B cell (primary cell): ENCODE results near the gene H6PD. TPM values are rescaled to one million over a fixed set of nuclear protein-coding genes. Genes with fewer than 3 reads are reported as not detected.

Experiments used
- ATAC-seq: fragments of 200-7000 bp; cut with Tn5 transposase; one replicate; pipeline ENCODE4 v1.10.0; 2021; ENCODE audit warnings: low read depth, mild to moderate bottlenecking, moderate number of reproducible peaks, moderate library complexity
- CTCF ChIA-PET: fragments of 350-600 bp; sonication (Branson Sonifier 250); formaldehyde crosslinking; loops from one replicate; lab custom pipeline; 2021; ENCODE audit warnings: antibody characterized with exemption, inconsistent platforms; lab: Charles Lee
- POLR2A ChIA-PET: fragments of 350-600 bp; sonication (Branson Sonifier 250); formaldehyde crosslinking; loops from one replicate; lab custom pipeline; 2021; ENCODE audit warnings: antibody characterized with exemption; lab: Charles Lee
- DNase-seq: peaks from one replicate; pipeline ENCODE4 v3.0.0; 2013
- H2AFZ ChIP-seq: 2 replicates; pipeline ENCODE4 v1.6.1; 2012; ENCODE audit warnings: mild to moderate bottlenecking, low read depth, low read length; ENCODE audit not compliant: insufficient read depth, poor library complexity, severe bottlenecking
- H3K27ac ChIP-seq, 2 donors: 1 replicate in 1 of 2; 2 replicates in 1 of 2; pipeline ENCODE4 v1.5.1; 2012 to 2013; ENCODE audit warnings: low read length in 2 of 2, mild to moderate bottlenecking in 2 of 2, moderate library complexity in 1 of 2
- H3K27me3 ChIP-seq, 4 experiments: fragments of 200-600 bp in 1 of 4; sonication (generic) in 1 of 4; replicated peaks in 1 of 4; 1 replicate in 2 of 4; 2 replicates in 2 of 4; pipeline versions ENCODE4 v1.6.1 to v1.7.0; 2013 to 2016; ENCODE audit warnings: low read length in 3 of 4, mild to moderate bottlenecking in 2 of 4, mixed read lengths in 1 of 4, moderate library complexity in 1 of 4; ENCODE audit not compliant: insufficient read depth in 4 of 4, control insufficient read depth in 3 of 4; ENCODE audit errors: control extremely low read depth in 1 of 4
- H3K36me3 ChIP-seq, 2 experiments: replicated peaks in 1 of 2; 1 replicate in 1 of 2; 2 replicates in 1 of 2; pipeline versions ENCODE4 v1.6.1 to v1.7.1; 2013; ENCODE audit warnings: low read length in 1 of 2; ENCODE audit not compliant: insufficient read depth in 2 of 2, control insufficient read depth in 1 of 2; ENCODE audit errors: control extremely low read depth in 1 of 2, extremely low read depth in 1 of 2
- H3K4me1 ChIP-seq, 2 donors: fragments of 200-600 bp in 1 of 2; sonication (generic) in 1 of 2; 1 replicate in 1 of 2; 2 replicates in 1 of 2; pipeline versions ENCODE4 v1.5.1 to v1.6.1; 2013 to 2017; ENCODE audit warnings: low read length in 2 of 2; ENCODE audit not compliant: control insufficient read depth in 2 of 2, insufficient read depth in 2 of 2
- H3K4me2 ChIP-seq: replicated peaks from 2 replicates; pipeline ENCODE3; 2012; ENCODE audit warnings: mild to moderate bottlenecking, low read depth, low read length; ENCODE audit not compliant: poor library complexity, severe bottlenecking
- H3K4me3 ChIP-seq, 5 experiments: fragments of 200-600 bp in 1 of 5; sonication (generic) in 1 of 5; 1 replicate in 3 of 5; 2 replicates in 2 of 5; pipeline versions ENCODE4 v1.5.1 to v1.7.0; 2011 to 2016; ENCODE audit warnings: low read length in 4 of 5, mild to moderate bottlenecking in 4 of 5, low read depth in 2 of 5, control low read depth in 1 of 5, moderate library complexity in 1 of 5; ENCODE audit not compliant: insufficient read depth in 1 of 5; ENCODE audit errors: control extremely low read depth in 1 of 5, extremely low read depth in 1 of 5
- H3K79me2 ChIP-seq: fragments of 200-600 bp; sonication (generic); one replicate; pipeline ENCODE4 v1.6.0; 2016; ENCODE audit warnings: low read length; ENCODE audit not compliant: control insufficient read depth, insufficient read depth
- H3K9ac ChIP-seq: fragments of 200-600 bp; sonication (generic); 2 replicates; pipeline ENCODE4 v1.6.1; 2017; ENCODE audit warnings: mild to moderate bottlenecking, low read length, moderate library complexity
- H3K9me3 ChIP-seq, 3 donors: one replicate each; pipeline versions ENCODE4 v1.6.1 to v1.7.1; 2013; ENCODE audit warnings: low read length in 2 of 3; ENCODE audit not compliant: control insufficient read depth in 2 of 3, insufficient read depth in 1 of 3; ENCODE audit errors: control extremely low read depth in 1 of 3
- H4K20me1 ChIP-seq: 2 replicates; pipeline ENCODE4 v1.6.0; 2012; ENCODE audit warnings: mild to moderate bottlenecking, low read length; ENCODE audit not compliant: insufficient read depth, control insufficient read depth, poor library complexity, severe bottlenecking
- H3K27ac Mint-ChIP-seq: one replicate; pipeline ENCODE4 v1.8.0; 2021; ENCODE audit warnings: mixed read lengths
- H3K27me3 Mint-ChIP-seq: one replicate; pipeline ENCODE4 v1.8.0; 2021; ENCODE audit warnings: mixed read lengths
- H3K4me1 Mint-ChIP-seq: one replicate; pipeline ENCODE4 v1.8.0; 2021; ENCODE audit warnings: mixed read lengths
- H3K4me3 Mint-ChIP-seq: one replicate; pipeline ENCODE4 v1.8.0; 2021; ENCODE audit warnings: mixed read lengths
- H3K9me3 Mint-ChIP-seq: one replicate; pipeline ENCODE4 v1.8.0; 2022; ENCODE audit warnings: mixed read lengths; ENCODE audit not compliant: insufficient read depth
- EZH2 ChIP-seq: IDR thresholded peaks from 2 replicates; pipeline ENCODE4 v1.6.1; 2012; ENCODE audit warnings: borderline replicate concordance, low read depth, mild to moderate bottlenecking, moderate library complexity, low read length; ENCODE audit not compliant: insufficient read depth, poor library complexity, severe bottlenecking
- WGBS: methylation state at CpG from one replicate; pipeline ENCODE4 v1.1.5; 2013; ENCODE audit warnings: missing lambda C conversion rate; ENCODE audit not compliant: insufficient coverage; 5-methylcytosine and 5-hydroxymethylcytosine counted together
- intact Hi-C: fragments of 100-400 bp; cut with micrococcal nuclease; formaldehyde crosslinking; loops from one replicate; pipeline ENCODE4 v1.10.0; 2022
- polyA plus RNA-seq: library from polyadenylated mRNA; depleted of rRNA; stranded (reverse); fragments of >200 nt; gene quantifications from 2 replicates; pipeline ENCODE4 v1.2.3, GENCODE V29; 2012
- total RNA-seq, 2 donors: library from RNA; stranded (reverse); fragments of 120-200 nt in 1 of 2; gene quantifications; 1 replicate in 1 of 2; 2 replicates in 1 of 2; pipeline versions ENCODE4 v1.2.3 to v1.2.4, GENCODE V29; 2013 to 2022
- TF ChIP-seq, protein P1 (sequence below): fragments of 200-600 bp; IDR thresholded peaks from one replicate; pipeline ENCODE4 v1.8.0; 2022; ENCODE audit warnings: antibody characterized with exemption, mild to moderate bottlenecking

The H6PD gene
- total and polyA plus RNA-seq, 2 donors (not counting 1 experiment from before 2014, with no cell fraction given) = 11.3 to 30.2 TPM

DNA sequence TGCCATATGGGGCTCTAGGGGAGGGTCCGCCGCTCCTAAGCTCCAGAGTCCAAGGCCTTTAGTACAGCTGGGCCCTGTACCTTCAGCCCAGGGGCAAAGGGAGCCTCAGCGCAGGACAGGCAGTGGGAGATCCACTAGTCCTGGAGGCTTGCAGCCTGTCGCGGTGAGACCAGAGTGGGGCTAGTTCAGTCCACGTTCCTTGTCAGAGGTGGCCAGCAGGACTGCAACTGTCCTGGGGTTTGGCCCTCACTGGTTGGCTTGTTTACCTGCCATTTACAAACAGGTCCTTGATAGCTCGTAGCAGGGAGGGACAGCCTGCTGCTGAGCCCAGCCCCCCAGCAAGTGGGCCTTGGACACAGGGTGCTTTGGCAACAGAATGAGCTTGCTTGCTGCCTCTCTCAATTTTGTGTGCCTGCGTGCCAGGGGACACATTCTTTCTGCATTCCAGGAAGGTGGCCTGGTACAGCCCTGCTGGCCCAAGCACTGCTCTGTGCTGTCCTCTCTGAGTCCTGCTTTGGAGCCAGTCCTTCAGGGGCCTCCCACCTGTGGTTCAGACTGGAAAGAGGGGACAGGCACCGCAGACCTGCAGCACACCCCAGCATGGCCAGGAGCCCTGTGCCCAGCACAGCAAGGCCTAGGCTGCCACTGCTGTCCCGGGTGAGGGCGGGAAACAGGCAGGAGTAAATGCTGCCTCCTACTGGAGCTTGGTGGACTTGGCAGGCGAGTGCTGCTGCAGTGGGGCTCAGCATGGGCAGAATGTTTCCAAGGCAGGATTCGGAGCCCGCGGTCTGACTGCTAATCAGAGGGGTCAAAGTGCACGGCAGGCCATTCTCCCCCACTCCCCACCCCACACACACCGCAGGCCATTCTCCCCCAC is 15.2 kb downstream of the H6PD start:
- Mint-ChIP-seq H3K27ac (no peak overlapping the region), H3K9me3 (no peaks in the 10 kb centered on the region), H3K27me3 (no peaks in the 10 kb centered on the region), H3K4me3 (no peak overlapping the region), H3K4me1 (peaks cover 2% of the 10 kb centered on the region)
- Histone ChIP-seq H3K36me3 (peaks cover 6 to 33% of the 10 kb centered on the region in 2 experiments), H3K4me3 (no peak overlapping the region), H3K79me2 (peaks cover 21% of the 10 kb centered on the region), H3K27me3 (no peaks in the 10 kb centered on the region), H4K20me1 (peaks cover 22% of the 10 kb centered on the region), H3K4me1 (peaks cover 0 to 2% of the 10 kb centered on the region in 2 donors), H2AFZ (no peak overlapping the region), H3K9me3 (no peaks in the 10 kb centered on the region), H3K4me2 (no peak overlapping the region), H3K27ac (no peak overlapping the region), H3K9ac (no peak overlapping the region)
- intact Hi-C loops = no loop called here
- POLR2A ChIA-PET = interaction anchor here (0.7 kb wide), 1 partner anchor 20 kb away, joined by 3 read pairs; no protein-coding TSS in a partner anchor
- ATAC-seq (no peak), DNase-seq (peak; percentile 23)
- TF ChIP-seq, protein P1, sequence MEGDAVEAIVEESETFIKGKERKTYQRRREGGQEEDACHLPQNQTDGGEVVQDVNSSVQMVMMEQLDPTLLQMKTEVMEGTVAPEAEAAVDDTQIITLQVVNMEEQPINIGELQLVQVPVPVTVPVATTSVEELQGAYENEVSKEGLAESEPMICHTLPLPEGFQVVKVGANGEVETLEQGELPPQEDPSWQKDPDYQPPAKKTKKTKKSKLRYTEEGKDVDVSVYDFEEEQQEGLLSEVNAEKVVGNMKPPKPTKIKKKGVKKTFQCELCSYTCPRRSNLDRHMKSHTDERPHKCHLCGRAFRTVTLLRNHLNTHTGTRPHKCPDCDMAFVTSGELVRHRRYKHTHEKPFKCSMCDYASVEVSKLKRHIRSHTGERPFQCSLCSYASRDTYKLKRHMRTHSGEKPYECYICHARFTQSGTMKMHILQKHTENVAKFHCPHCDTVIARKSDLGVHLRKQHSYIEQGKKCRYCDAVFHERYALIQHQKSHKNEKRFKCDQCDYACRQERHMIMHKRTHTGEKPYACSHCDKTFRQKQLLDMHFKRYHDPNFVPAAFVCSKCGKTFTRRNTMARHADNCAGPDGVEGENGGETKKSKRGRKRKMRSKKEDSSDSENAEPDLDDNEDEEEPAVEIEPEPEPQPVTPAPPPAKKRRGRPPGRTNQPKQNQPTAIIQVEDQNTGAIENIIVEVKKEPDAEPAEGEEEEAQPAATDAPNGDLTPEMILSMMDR = peak; percentile 19
- no peak for TF ChIP-seq EZH2
- CTCF ChIA-PET = no interaction called here
- WGBS = 96% methylated on average over 17 of the region's 17 CpGs
